ENCODE data around the gene LRRC4C.

GRCh38 chr11:40924915-40925314 is 534.5 kb downstream of the LRRC4C start:
- TF ChIP-seq CTCF (conservative IDR thresholded peaks at IDR 0.05; ENCODE audit: low read depth, low read length) (0 out of 2 replicates have a peak, but pooled peaks have one; percentile 9), EZH2 (IDR thresholded peaks at IDR 0.05; ENCODE audit: low read length, unreplicated experiment) (no peak)
